GM12865 (cell line): ENCODE data around the gene DRD1.

ENCODE experiments used
- DNase-seq: peaks from one replicate; pipeline ENCODE4 v3.0.0; 2010; ENCODE audit warnings: low read depth
- H3K4me3 ChIP-seq: 2 replicates; pipeline ENCODE4 v1.5.1; 2011; ENCODE audit warnings: mild to moderate bottlenecking, low read depth, low read length, control low read depth
- CTCF ChIP-seq: IDR thresholded peaks from 2 replicates; pipeline ENCODE4 v1.5.1; 2011; ENCODE audit warnings: low read length, control low read depth, low read depth, inconsistent platforms; ENCODE audit not compliant: insufficient read depth; ENCODE audit errors: missing control alignments

Gene DRD1

GRCh38 chr5:175393897-175394296 lies 50.1 kb downstream of the DRD1 start:
- TF ChIP-seq CTCF, result no peak
- no peak overlapping the region for H3K4me3 ChIP-seq
- no peak for DNase-seq

- DNase-seq, result no peak
- no peak for TF ChIP-seq CTCF
- no peak overlapping the region for H3K4me3 ChIP-seq
Measured at GRCh38 chr5:175392236-175392635, 51.7 kb downstream of the DRD1 start.

- no peak overlapping the region for H3K4me3 ChIP-seq
- no peak for DNase-seq
- TF ChIP-seq CTCF, result no peak
Measured at GRCh38 chr5:175390352-175391083, 53.5 kb downstream of the DRD1 start.
